Peyer's patch (tissue), 4 donors: Measurements from ENCODE around the gene IRAK1.

Experiments used
- POLR2A ChIP-seq, 2 donors: fragments of 450-650 bp; IDR thresholded peaks; one replicate each; pipeline ENCODE4 v1.5.1; 2017; ENCODE audit warnings: antibody characterized with exemption in 2 of 2, mild to moderate bottlenecking in 2 of 2, moderate library complexity in 2 of 2
- TF ChIP-seq, protein P1 (sequence below), 6 experiments: fragments of 450-650 bp in 4 of 6; fragments of 200-600 bp in 2 of 6; sonication (generic) in 1 of 6; IDR thresholded peaks; one replicate each; pipeline ENCODE4 v1.5.1; 2017 to 2019; ENCODE audit warnings: antibody characterized with exemption in 6 of 6, mild to moderate bottlenecking in 3 of 6, moderate library complexity in 1 of 6

DNA sequence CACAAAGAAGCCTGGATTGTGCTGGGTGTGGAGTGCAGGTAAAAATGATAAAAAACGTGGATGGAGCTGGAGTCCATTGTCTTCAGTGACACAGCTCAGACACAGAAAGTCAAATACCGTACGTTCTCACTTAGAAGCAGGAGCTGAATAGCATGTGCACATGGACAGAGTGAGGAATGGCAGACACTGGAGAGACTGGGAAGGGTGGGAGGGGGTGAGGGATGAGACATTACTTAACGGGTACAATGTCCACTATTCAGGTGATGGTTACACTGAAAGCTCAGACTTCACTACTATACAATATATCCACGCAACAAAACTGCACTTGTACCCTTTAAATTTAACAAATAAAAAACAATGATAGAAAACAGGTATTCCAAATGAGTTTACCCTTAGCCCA is 18.1 kb upstream of the IRAK1 start:
- no peak for TF ChIP-seq POLR2A (IDR thresholded peaks at IDR 0.05)
- TF ChIP-seq, protein P1, sequence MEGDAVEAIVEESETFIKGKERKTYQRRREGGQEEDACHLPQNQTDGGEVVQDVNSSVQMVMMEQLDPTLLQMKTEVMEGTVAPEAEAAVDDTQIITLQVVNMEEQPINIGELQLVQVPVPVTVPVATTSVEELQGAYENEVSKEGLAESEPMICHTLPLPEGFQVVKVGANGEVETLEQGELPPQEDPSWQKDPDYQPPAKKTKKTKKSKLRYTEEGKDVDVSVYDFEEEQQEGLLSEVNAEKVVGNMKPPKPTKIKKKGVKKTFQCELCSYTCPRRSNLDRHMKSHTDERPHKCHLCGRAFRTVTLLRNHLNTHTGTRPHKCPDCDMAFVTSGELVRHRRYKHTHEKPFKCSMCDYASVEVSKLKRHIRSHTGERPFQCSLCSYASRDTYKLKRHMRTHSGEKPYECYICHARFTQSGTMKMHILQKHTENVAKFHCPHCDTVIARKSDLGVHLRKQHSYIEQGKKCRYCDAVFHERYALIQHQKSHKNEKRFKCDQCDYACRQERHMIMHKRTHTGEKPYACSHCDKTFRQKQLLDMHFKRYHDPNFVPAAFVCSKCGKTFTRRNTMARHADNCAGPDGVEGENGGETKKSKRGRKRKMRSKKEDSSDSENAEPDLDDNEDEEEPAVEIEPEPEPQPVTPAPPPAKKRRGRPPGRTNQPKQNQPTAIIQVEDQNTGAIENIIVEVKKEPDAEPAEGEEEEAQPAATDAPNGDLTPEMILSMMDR (IDR thresholded peaks at IDR 0.05): no peak
